ENCODE data around the gene SNAPC4. TPM values are rescaled to one million over a fixed set of nuclear protein-coding genes. Genes with fewer than 3 reads are reported as not detected.

The SNAPC4 gene
- total and polyA plus RNA-seq, 4 donors, result 6.8 to 12.4 (median 9.8) TPM

- DNase-seq, result no peak
- 93 to 94% methylated on average over 17 of the region's 17 CpGs for WGBS, 2 donors
Observed at GRCh38 chr9:136434580-136435169, 34.7 kb upstream of the SNAPC4 start.

DNA sequence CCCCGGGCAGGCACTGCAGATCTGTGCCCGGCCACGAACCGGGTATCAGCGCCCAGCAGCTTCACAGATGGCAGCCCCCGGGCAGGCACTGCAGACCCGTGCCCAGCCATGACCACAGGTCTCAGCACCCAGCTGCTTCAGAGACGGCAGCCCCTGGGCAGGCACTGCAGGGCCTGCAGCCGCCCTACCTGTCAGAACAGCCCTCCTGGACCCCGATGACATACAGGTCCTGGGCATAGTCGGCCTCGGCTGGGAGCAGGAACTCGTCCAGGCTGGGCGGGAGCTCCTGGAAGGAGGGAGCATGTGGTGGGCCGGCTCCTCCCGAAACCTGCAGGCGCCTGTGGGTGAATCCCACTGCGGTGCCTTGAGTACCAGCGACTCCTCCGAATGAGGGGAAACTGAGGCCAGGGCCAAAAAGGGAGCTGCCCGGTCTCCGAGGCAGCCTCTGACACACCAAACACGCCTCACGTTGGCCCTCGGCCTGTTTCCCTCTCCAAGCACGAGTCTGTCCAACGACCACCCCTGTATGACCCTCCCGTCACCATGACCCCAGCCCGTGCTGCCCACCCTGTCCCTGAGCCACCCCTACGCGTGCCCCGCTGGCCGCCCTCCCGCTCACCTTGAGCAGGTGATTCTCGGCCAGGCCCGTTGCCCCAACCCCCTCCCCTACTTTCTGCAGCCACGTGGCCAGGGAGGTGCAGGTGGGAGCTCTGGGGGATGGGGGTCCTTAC is 34.0 kb upstream of the SNAPC4 start:
- H3K27ac ChIP-seq (ENCODE audit: low read depth in 1 of 2, low read length in 1 of 2), result no peak overlapping the region
- no peaks in the 10 kb centered on the region for H3K9me3 ChIP-seq (ENCODE audit: control insufficient read depth in 4 of 4, insufficient read depth in 3 of 4, low read length in 3 of 4)
- TF ChIP-seq, protein P1, sequence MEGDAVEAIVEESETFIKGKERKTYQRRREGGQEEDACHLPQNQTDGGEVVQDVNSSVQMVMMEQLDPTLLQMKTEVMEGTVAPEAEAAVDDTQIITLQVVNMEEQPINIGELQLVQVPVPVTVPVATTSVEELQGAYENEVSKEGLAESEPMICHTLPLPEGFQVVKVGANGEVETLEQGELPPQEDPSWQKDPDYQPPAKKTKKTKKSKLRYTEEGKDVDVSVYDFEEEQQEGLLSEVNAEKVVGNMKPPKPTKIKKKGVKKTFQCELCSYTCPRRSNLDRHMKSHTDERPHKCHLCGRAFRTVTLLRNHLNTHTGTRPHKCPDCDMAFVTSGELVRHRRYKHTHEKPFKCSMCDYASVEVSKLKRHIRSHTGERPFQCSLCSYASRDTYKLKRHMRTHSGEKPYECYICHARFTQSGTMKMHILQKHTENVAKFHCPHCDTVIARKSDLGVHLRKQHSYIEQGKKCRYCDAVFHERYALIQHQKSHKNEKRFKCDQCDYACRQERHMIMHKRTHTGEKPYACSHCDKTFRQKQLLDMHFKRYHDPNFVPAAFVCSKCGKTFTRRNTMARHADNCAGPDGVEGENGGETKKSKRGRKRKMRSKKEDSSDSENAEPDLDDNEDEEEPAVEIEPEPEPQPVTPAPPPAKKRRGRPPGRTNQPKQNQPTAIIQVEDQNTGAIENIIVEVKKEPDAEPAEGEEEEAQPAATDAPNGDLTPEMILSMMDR (IDR thresholded peaks at IDR 0.05; ENCODE audit: control extremely low read depth, extremely low read depth), result no peak
- no peaks in the 10 kb centered on the region for H3K27me3 ChIP-seq (ENCODE audit: control insufficient read depth in 3 of 3, insufficient read depth in 3 of 3, low read length in 2 of 3)
- H3K36me3 ChIP-seq (ENCODE audit: control insufficient read depth in 4 of 4, insufficient read depth in 4 of 4, low read length in 4 of 4), result peaks cover 0 to 38% (median 10%) of the 10 kb centered on the region in 4 donors
- no peak overlapping the region for H3K4me3 ChIP-seq
- H3K4me1 ChIP-seq (ENCODE audit: control insufficient read depth in 5 of 5, insufficient read depth in 5 of 5, low read length in 5 of 5), result peaks cover 4 to 19% (median 11%) of the 10 kb centered on the region in 5 donors
- 93 to 94% methylated on average over 35 to 37 of the region's 37 CpGs for WGBS, 2 donors
- H3K9ac ChIP-seq (ENCODE audit: insufficient read depth in 1 of 2, low read length in 2 of 2), result no peak overlapping the region
- ATAC-seq (ENCODE audit: insufficient read depth, low FRiP score) (no peak), DNase-seq (no peak)

More at GRCh38 chr9:136434580-136435169, 34.7 kb upstream of the SNAPC4 start:
- no peak for ATAC-seq (ENCODE audit: insufficient read depth, low FRiP score)
- H3K9ac ChIP-seq (ENCODE audit: insufficient read depth in 1 of 2, low read length in 2 of 2), result no peak overlapping the region
- H3K27me3 ChIP-seq (ENCODE audit: control insufficient read depth in 3 of 3, insufficient read depth in 3 of 3, low read length in 2 of 3), result no peaks in the 10 kb centered on the region
- no peak overlapping the region for H3K4me3 ChIP-seq
- TF ChIP-seq, protein P1 (IDR thresholded peaks at IDR 0.05; ENCODE audit: control extremely low read depth, extremely low read depth), result no peak
- peaks cover 0 to 32% (median 8%) of the 10 kb centered on the region in 4 donors for H3K36me3 ChIP-seq (ENCODE audit: control insufficient read depth in 4 of 4, insufficient read depth in 4 of 4, low read length in 4 of 4)
- peaks cover 4 to 19% (median 11%) of the 10 kb centered on the region in 5 donors for H3K4me1 ChIP-seq (ENCODE audit: control insufficient read depth in 5 of 5, insufficient read depth in 5 of 5, low read length in 5 of 5)
- no peak overlapping the region for H3K27ac ChIP-seq (ENCODE audit: low read depth in 1 of 2, low read length in 1 of 2)
- no peaks in the 10 kb centered on the region for H3K9me3 ChIP-seq (ENCODE audit: control insufficient read depth in 4 of 4, insufficient read depth in 3 of 4, low read length in 3 of 4)

DNA sequence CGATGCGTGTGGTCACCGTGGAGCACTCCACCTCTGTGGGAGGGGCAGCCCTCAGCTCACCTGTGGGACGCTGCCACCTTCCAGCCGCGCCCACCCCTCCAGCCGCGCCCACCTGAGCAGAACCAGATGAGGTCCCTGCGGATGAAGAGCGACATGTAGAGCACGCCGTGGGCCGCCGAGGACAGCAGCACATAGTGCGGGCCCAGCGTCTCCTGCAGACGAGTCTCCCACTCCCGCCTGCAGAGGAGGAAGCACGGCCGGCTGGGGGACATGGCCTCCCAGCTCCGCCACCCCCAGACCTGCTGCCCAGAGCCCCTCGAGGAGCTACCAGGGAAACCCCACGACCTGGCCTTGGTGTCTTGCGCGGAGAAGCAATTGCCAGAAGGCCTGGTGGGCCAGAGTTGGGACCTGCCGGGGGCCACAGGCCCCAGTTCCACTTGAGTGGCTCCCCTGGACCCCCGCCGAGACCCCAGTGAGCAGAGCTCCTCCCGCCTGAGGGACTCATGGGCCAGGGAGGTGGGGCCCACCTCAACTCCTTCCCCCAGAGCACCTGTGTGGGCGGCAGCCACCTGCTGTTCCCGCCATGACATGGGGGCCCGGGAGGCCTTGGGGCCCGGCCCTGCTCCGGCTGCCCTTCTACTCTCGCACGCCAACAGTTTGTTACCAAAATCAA is 33.2 kb upstream of the SNAPC4 start:
- Histone ChIP-seq H3K36me3 (ENCODE audit: control insufficient read depth in 4 of 4, insufficient read depth in 4 of 4, low read length in 4 of 4) (peaks cover 0 to 41% (median 10%) of the 10 kb centered on the region in 4 donors), H3K27me3 (ENCODE audit: control insufficient read depth in 3 of 3, insufficient read depth in 3 of 3, low read length in 2 of 3) (no peaks in the 10 kb centered on the region), H3K27ac (ENCODE audit: low read depth in 1 of 2, low read length in 1 of 2) (no peak overlapping the region), H3K4me1 (ENCODE audit: control insufficient read depth in 5 of 5, insufficient read depth in 5 of 5, low read length in 5 of 5) (peaks cover 4 to 13% (median 11%) of the 10 kb centered on the region in 5 donors), H3K9me3 (ENCODE audit: control insufficient read depth in 4 of 4, insufficient read depth in 3 of 4, low read length in 3 of 4) (no peaks in the 10 kb centered on the region), H3K4me3 (no peak overlapping the region), H3K9ac (ENCODE audit: insufficient read depth in 1 of 2, low read length in 2 of 2) (no peak overlapping the region)
- TF ChIP-seq, protein P1 (IDR thresholded peaks at IDR 0.05; ENCODE audit: control extremely low read depth, extremely low read depth), result no peak
- DNase-seq (no peak), ATAC-seq (ENCODE audit: insufficient read depth, low FRiP score) (no peak)
- 91 to 95% methylated on average over 31 to 36 of the region's 36 CpGs for WGBS, 2 donors

Measured in lung (tissue), 12 donors.